PC-9 (cell line): ENCODE results near the gene TASOR2. TPM values are rescaled to one million over a fixed set of nuclear protein-coding genes. Genes with fewer than 3 reads are reported as not detected.

ENCODE experiments used
- BruUV-seq: library from RNA; stranded (reverse); fragments of 400-500 nt; replicated peaks from 2 replicates; lab custom pipeline; 2021; lab: Mats Ljungman, UMichigan
- CTCF ChIA-PET: fragments of 300-600 bp; sonication (Branson Sonifier 250); formaldehyde crosslinking; loops from one replicate; lab custom pipeline; 2022; ENCODE audit warnings: antibody characterized with exemption; lab: Charles Lee
- POLR2A ChIA-PET: fragments of 300-600 bp; sonication (Branson Sonifier 250); formaldehyde crosslinking; loops from one replicate; lab custom pipeline; 2022; ENCODE audit warnings: antibody characterized with exemption; ENCODE audit not compliant: unreplicated experiment; lab: Charles Lee
- DNase-seq, 2 experiments: peaks; one replicate each; pipeline versions ENCODE4 v3.0.0 to v3.0.0-alpha.2; 2015 to 2022; ENCODE audit warnings: mixed read lengths in 1 of 2
- H2AFZ ChIP-seq: fragments of 200-600 bp; sonication (generic); 2 replicates; pipeline ENCODE4 v1.8.1; 2017; ENCODE audit warnings: antibody characterized with exemption
- H3F3A ChIP-seq: fragments of 200-600 bp; sonication (generic); 2 replicates; pipeline ENCODE4 v1.8.1; 2017; ENCODE audit warnings: antibody characterized with exemption, mild to moderate bottlenecking, low read depth; ENCODE audit not compliant: insufficient read depth
- H3K27ac ChIP-seq: fragments of 200-600 bp; sonication (generic); 2 replicates; pipeline ENCODE4 v1.6.1; 2016; ENCODE audit warnings: mixed run types
- H3K27me3 ChIP-seq: fragments of 200-600 bp; sonication (generic); 2 replicates; pipeline ENCODE4 v1.6.1; 2016; ENCODE audit warnings: low read depth, mixed run types; ENCODE audit not compliant: insufficient read depth
- H3K36me3 ChIP-seq: fragments of 200-600 bp; sonication (generic); 2 replicates; pipeline ENCODE4 v1.6.1; 2016; ENCODE audit warnings: low read depth, mixed run types
- H3K4me1 ChIP-seq: fragments of 200-600 bp; sonication (generic); replicated peaks from 2 replicates; pipeline ENCODE4 v1.6.1; 2016; ENCODE audit warnings: mixed run types; ENCODE audit not compliant: insufficient read depth
- H3K4me2 ChIP-seq: fragments of 200-600 bp; sonication (generic); 2 replicates; pipeline ENCODE4 v1.6.1; 2017; ENCODE audit warnings: mixed run types
- H3K4me3 ChIP-seq: fragments of 200-600 bp; sonication (generic); 2 replicates; pipeline ENCODE4 v1.6.1; 2016; ENCODE audit warnings: mixed run types
- H3K79me2 ChIP-seq: fragments of 200-600 bp; sonication (generic); 2 replicates; pipeline ENCODE4 v1.6.1; 2017; ENCODE audit warnings: low read depth, mixed run types
- H3K9me2 ChIP-seq: fragments of 200-600 bp; sonication (generic); 2 replicates; pipeline ENCODE4 v1.8.1; 2017; ENCODE audit warnings: mild to moderate bottlenecking; ENCODE audit not compliant: insufficient read depth
- H3K9me3 ChIP-seq: fragments of 200-600 bp; sonication (generic); 2 replicates; pipeline ENCODE4 v1.8.1; 2016; ENCODE audit warnings: low read depth; ENCODE audit not compliant: insufficient read depth
- H4K20me1 ChIP-seq: fragments of 200-600 bp; sonication (generic); 2 replicates; pipeline ENCODE4 v1.8.1; 2017; ENCODE audit not compliant: insufficient read depth
- EZH2 ChIP-seq: fragments of 200-600 bp; sonication (generic); IDR thresholded peaks from 2 replicates; pipeline ENCODE4 v1.8.0; 2017; ENCODE audit warnings: antibody characterized with exemption, low read depth
- intact Hi-C: fragments of 100-400 bp; cut with micrococcal nuclease; formaldehyde crosslinking; loops from one replicate; pipeline ENCODE4 v1.10.0; 2022; ENCODE audit not compliant: unreplicated experiment
- total RNA-seq: library from RNA; stranded (reverse); gene quantifications from 2 replicates; pipeline ENCODE4 v1.2.3, GENCODE V29; 2021
- TF ChIP-seq, protein P1 (sequence below): fragments of 200-600 bp; sonication (generic); conservative IDR thresholded peaks from 2 replicates; pipeline ENCODE4 v1.6.1; 2017; ENCODE audit warnings: mixed run types, antibody characterized with exemption, mild to moderate bottlenecking, moderate library complexity

Gene TASOR2
- total RNA-seq, 1 experiment from 2014 or later: 60.7 TPM

DNA sequence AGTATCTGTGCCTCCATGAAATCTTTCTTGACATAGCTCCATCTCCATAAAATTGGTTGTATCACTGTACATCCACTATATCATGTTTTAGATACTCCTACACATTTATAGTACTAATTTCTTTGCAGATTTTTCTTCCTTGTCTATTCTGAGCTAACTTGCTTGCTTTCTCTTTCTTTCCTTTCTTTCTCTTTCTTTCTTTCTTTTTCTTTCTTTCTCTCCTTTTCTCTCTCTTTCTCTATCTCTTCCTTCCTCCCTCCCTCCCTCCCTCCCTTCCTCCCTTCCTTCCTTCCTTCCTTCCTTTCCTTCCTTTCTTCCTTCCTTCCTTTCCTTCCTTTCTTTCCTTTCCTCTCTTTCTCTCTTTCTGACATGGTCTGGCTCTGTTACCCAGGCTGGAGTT lies 23.7 kb downstream of the TASOR2 start:
- Histone ChIP-seq H4K20me1 (no peaks in the 10 kb centered on the region), H3K27me3 (no peaks in the 10 kb centered on the region), H3K36me3 (no peaks in the 10 kb centered on the region), H3K9me3 (no peaks in the 10 kb centered on the region), H3F3A (no peaks in the 10 kb centered on the region), H3K27ac (no peak overlapping the region), H2AFZ (no peak overlapping the region), H3K79me2 (peaks cover 53% of the 10 kb centered on the region), H3K4me3 (no peak overlapping the region), H3K9me2 (no peaks in the 10 kb centered on the region), H3K4me2 (no peak overlapping the region), H3K4me1 (no peaks in the 10 kb centered on the region)
- no TSS peak for BruUV-seq
- intact Hi-C loops: no loop called here
- POLR2A ChIA-PET: interaction anchor here (0.5 to 0.7 kb wide), 2 partner anchors 54 to 146 kb away, joined by 4 to 16 read pairs; no protein-coding TSS in a partner anchor
- CTCF ChIA-PET: no interaction called here
- TF ChIP-seq, protein P1, sequence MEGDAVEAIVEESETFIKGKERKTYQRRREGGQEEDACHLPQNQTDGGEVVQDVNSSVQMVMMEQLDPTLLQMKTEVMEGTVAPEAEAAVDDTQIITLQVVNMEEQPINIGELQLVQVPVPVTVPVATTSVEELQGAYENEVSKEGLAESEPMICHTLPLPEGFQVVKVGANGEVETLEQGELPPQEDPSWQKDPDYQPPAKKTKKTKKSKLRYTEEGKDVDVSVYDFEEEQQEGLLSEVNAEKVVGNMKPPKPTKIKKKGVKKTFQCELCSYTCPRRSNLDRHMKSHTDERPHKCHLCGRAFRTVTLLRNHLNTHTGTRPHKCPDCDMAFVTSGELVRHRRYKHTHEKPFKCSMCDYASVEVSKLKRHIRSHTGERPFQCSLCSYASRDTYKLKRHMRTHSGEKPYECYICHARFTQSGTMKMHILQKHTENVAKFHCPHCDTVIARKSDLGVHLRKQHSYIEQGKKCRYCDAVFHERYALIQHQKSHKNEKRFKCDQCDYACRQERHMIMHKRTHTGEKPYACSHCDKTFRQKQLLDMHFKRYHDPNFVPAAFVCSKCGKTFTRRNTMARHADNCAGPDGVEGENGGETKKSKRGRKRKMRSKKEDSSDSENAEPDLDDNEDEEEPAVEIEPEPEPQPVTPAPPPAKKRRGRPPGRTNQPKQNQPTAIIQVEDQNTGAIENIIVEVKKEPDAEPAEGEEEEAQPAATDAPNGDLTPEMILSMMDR: no peak
- no peak for TF ChIP-seq EZH2
- DNase-seq: no peak

DNA sequence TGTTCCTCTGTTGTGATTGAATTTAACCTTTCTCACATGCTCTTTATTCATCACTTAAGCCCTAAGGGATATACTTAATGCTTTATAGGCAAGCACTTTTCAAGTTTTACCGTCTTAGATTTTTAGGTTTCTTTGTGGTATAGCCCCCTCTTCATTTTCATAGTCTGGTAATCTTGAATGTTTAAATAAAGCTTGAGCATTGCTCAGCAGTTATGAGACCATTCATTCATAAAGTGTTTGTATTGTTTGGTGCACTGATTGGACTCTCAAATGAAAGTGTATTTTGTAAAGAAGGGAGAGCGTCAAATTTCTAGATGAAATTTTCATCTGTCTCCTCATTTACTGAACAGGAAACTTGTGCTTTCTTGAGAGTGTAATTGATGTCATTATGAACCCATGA lies 25.2 kb downstream of the TASOR2 start:
- Histone ChIP-seq H3F3A (no peaks in the 10 kb centered on the region), H3K36me3 (no peaks in the 10 kb centered on the region), H3K4me3 (no peak overlapping the region), H3K27ac (no peak overlapping the region), H4K20me1 (no peaks in the 10 kb centered on the region), H3K79me2 (peaks cover 49% of the 10 kb centered on the region), H2AFZ (no peak overlapping the region), H3K9me3 (no peaks in the 10 kb centered on the region), H3K9me2 (no peaks in the 10 kb centered on the region), H3K4me1 (no peaks in the 10 kb centered on the region), H3K4me2 (no peak overlapping the region), H3K27me3 (no peaks in the 10 kb centered on the region)
- no peak for TF ChIP-seq EZH2
- TF ChIP-seq, protein P1: no peak
- ChIA-PET POLR2A (interaction anchor here (0.6 to 0.7 kb wide), 2 partner anchors 135 to 163 kb away, joined by 4 to 6 read pairs; no protein-coding TSS in a partner anchor), CTCF (no interaction called here)
- DNase-seq: no peak
- no TSS peak for BruUV-seq
- intact Hi-C loops: no loop called here

DNA sequence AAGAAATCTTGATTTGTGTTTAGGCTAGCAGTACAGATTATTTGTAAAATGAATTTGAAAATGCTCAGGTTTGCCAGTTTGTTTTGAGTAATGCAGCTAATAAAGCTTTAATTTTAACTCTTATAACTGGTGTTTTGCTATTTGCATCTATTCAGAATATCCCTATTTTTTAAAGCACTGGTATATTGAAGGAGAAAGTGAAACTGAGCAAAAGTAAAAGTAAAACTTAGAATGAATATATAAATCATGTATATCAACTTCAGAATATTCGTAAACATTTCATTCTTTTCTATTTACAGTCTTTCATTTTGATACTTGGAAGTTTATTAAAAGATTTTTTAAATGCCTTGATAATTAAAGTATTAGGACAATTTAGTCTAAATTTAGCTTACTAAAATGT lies 26.2 kb downstream of the TASOR2 start:
- Histone ChIP-seq H3K79me2 (peaks cover 39% of the 10 kb centered on the region), H3K9me2 (no peaks in the 10 kb centered on the region), H4K20me1 (no peaks in the 10 kb centered on the region), H3K27ac (no peak overlapping the region), H3K4me1 (no peaks in the 10 kb centered on the region), H3F3A (no peaks in the 10 kb centered on the region), H2AFZ (no peak overlapping the region), H3K4me3 (no peak overlapping the region), H3K36me3 (no peaks in the 10 kb centered on the region), H3K27me3 (no peaks in the 10 kb centered on the region), H3K9me3 (no peaks in the 10 kb centered on the region), H3K4me2 (no peak overlapping the region)
- no TSS peak for BruUV-seq
- ChIA-PET CTCF (no interaction called here), POLR2A (no interaction called here)
- no peak for TF ChIP-seq EZH2
- TF ChIP-seq, protein P1: no peak
- intact Hi-C loops: no loop called here
- DNase-seq: no peak
